NCI-H510A (cell line): ENCODE data around the gene SCO2.

Experiments
- DNase-seq: peaks from one replicate; lab custom pipeline; 2025; lab: John Stamatoyannopoulos, UW

SCO2 gene

DNA sequence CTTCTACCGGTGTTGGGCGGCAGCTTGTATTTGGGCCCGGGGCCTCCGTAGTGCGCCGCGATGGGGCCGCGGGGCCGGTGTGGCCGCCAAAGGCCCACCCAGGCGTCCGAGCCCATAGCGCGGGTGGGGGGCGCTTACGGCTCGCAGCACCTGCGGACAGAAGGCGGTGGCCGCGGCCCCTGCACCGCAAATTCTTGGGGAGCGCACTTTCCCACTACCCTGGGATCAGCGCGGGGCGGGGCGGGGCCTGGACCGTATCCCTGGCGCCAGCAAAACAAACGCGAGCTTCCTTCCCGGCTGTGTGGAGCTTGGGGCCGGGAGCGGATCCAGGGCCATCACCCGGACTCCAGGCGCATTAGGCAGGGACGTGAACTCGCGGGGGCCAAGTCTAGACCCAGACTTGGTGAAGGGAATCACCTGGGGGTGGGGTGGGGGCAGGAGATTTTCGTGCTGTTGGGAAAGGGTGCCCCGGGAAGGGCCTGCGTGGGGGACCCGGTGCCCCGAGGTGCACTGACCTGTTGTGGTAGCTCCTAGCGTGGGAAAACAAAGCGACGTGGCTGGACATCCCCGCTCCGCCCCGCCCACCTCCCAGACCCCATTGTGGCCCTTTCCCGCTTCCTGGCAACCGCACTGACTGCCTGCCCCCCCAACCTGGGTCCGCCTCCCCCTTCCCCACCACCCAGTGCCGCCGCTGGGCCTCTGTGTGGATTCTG lies 6.7 kb upstream of the SCO2 start:
- no peak for DNase-seq

DNA sequence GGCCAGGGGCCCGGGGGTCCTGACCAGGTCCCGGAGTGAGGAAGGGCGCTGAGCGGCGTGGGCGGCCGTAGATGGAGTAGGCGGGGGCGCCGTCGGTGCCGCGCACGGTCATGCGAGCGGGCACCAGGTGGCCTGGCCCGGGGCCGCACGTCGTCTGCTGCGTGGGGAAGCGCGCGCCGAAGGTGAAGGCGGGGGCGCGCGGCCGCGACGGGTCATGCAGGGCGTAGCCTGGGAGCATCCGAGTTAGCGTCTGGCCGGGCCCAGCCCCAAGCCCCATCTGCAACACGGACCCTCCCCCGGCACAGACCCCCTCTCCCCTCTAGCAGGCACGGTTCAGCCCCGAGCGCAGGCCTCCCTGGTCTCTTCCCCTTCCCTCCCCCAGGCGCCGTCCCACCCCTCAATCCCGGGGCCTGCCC lies 6.2 kb upstream of the SCO2 start:
- DNase-seq = no peak

DNA sequence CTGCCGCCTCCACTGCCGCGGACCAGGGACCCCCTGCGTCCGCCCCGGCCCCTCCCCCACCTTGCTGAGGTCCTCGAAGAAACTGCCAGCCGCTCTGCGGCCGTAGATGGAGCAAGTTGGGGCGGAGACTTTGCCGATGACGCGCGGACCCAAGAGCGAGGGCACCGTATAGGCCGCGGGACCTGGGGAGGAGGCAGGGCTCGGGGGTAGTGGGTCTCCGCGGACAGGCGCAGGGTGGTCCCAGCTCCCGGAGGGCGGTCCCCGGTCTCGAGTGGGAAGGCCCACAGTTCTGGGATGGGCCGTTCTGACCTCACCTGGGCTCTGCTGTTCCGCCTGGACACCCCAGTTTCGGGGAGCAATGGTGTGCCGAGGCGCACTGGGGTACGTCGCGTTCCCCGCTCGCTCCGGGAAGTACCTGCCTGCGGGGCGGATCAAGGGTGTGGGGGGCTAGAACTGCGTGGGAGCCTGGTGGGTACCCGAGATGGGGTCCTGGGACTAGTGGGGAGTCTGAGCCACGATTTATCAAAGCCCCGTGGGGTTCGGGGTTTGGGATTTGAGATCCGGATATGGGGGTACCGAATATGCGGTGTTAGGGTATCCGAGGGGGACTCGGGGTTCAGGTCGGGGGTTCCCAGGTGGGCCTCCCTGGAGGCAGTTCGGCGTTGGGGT lies 5.6 kb upstream of the SCO2 start:
- DNase-seq = peak; percentile 42

DNA sequence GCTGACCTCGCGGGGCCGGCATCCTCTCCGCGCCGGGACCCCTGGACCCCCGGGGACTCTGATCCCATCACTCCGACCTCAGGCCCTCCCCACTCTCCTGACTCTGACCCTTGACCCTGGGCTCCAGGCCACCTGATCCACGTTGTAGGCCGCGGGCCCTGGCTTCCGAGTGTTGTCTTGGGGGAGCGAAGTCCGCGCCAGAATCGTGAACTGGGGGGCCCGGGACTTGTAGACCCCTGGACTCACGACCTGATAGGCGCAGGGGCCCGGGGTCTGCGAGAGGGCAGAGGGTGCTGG lies 5.1 kb upstream of the SCO2 start:
- DNase-seq = no peak

DNA sequence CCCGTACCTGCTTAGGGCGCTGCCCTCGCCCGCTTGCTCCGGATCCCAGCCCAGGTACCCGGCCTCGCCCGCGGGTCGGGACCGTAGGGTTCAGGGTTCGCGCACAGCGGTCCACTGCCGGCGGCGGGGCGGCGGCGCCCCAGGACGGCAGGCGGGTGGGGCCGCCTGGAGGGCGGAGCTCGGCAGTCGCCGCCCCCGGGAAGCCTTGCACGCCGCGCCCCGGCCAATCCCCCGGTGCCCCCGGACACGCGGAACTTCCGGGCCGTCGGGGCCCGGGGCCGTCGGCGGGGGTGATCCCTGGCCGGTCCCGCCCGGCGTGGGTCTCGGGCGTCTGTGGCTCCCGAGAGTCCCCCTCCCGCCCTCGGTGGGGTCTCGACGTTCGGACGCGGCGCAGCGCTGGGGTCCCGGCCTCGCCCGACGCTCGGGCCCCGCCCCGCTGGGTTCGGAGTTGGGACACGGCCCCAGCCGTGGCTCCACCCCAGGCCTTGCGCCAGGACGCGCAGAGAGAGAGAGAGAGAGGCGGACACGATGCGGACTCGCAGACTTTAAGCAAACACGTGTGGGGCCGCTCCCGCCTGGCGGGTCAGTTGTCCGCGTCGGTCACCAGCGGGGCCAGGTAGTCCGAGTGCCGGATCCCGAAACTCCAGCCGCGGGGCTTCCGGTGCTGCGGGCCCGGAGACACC lies 4.6 kb upstream of the SCO2 start, which contains the start of gene TYMP:
TSS of gene TYMP (minus strand) at position 116 of the 683 bp plus-strand sequence. CDS start 303 bp downstream, outside the sequence.
- no peak for DNase-seq

DNA sequence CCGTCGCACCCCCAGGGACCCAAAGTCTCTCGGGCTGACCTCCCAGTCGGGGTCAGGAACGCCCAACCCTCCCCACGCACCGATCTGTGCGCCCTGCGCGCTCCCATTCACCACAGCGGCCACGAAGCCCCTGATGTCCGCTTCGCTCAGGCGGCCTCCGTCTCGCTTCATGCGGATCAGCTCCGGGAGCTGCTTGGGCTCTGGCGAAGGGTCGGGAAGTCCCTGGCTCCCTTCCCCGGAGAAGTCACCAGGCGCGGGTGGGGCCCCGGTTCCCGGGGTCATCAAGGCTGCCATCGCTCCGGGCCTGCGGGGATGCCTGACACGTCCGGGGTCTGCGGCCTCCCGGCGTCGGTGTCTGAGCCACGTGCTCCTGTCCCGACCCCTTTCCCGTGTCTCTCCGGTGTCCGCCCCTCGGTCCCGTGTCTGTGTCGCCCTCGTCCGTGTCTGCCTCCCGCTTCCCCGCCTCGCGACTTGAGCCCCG lies 4.1 kb upstream of the SCO2 start:
- DNase-seq = no peak

DNA sequence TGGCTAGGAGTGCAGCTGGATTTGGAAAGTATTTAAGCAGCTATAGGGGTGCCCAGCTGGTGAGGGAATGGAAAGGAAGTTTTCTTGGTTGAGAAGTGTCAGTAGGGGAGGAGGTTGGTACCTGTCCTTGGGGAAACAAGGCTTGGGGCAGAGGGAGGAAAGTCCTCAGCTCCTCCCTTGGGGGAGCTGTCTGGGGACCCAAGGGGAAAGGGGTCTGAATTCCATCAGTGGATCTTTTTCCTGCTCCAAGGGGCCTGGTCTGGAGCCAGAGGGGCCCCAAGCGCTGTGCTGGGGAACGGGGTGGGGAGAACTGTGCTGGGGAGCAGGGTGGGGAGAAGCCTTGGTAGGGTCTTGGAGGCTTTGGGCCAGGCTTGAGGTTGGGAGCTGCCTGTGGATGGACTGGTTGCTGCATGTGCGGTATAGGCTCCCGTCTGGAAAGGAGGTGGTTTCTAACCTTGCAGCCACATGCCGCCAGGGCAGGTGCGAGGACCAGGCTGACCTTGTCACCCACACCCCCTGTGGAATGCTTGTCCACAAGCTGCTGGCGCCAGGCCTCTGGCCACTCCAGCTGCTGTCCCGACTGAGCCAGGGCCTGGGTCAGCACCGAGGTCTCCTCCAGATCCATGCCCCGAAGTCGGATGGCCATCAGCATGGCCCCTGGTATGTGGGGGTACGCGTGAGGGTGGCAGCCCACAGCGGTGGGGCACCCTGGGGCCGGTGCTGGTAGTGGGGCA lies 3.5 kb upstream of the SCO2 start:
- DNase-seq = no peak

DNA sequence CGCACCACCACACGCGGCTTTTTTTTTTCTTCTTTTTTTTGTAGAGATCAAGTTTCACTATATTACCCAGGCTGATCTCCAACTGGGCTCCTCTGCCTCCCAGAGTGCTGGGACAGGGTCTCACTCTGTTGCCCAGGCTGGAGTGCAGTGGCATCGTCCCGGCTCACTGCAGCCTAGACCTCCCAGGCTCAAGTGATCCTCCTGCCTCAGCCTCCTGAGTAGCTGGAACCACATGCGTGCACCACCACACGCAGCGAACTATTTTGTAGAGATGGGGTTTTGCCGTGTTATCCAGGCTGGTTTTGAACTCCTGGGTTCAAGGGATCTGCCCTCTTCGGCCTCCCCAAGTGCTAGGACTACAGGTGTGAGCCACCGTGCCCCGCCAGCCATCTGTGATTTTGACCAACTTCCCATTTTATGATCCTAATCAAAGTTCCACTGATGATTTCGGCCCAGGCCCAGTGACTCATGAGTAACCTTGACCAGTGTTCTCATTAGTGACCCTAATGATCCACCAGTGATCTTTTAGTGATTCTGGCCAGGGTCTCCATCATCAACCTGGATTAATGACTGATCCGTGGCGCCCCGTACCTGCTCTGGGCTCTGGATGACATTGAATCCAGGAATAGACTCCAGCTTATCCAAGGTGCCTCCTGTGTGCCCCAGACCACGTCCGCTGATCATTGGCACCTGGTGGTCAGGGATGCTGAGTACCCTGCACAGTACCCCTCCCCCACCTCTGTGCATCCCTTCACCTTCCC lies 2.7 kb upstream of the SCO2 start:
- no peak for DNase-seq

DNA sequence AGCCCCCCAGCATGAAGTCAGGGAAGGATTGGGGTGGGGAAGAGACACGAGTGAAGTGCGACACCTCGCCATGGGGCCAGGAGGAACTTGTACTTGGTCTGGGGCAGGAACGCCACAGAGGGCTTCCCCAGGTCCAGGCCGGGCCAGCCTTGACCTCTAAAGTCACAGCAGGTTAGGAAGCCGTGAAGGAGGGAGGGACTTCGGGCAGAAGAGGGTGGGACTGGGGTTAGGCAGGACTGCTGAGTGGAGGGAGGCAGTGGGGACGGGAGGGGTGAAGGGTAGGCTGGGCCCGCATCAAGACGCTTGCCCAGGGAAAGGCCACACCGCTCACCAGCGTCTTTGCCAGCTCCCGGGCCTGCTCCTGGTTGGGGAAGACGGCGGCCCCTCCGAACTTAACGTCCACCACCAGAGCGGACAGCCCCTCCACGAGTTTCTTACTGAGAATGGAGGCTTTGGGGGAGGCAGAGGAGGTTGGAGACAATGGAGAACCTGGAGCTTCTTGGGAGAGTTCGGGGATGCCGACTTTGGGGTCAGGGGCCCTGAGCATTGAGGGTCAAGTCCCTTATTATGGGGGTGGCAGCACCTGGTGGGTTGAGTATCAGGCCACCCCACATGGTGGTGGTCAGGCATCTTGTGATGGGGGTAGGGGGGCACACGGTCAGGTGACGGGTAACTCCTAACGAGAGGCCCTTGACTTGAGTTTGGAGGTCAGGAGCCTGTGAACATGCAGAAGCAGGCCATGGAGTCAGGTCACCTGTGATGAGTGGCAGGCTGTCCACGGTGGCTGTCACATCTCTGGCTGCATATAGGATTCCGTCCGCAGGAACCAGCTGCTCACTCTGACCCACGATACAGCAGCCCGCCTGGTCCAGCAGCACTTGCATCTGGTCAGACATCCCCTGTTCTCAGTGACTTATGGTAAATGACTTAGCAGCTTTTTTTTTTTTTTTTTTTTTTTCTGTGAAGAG lies 1.7 kb upstream of the SCO2 start:
- DNase-seq = no peak

DNA sequence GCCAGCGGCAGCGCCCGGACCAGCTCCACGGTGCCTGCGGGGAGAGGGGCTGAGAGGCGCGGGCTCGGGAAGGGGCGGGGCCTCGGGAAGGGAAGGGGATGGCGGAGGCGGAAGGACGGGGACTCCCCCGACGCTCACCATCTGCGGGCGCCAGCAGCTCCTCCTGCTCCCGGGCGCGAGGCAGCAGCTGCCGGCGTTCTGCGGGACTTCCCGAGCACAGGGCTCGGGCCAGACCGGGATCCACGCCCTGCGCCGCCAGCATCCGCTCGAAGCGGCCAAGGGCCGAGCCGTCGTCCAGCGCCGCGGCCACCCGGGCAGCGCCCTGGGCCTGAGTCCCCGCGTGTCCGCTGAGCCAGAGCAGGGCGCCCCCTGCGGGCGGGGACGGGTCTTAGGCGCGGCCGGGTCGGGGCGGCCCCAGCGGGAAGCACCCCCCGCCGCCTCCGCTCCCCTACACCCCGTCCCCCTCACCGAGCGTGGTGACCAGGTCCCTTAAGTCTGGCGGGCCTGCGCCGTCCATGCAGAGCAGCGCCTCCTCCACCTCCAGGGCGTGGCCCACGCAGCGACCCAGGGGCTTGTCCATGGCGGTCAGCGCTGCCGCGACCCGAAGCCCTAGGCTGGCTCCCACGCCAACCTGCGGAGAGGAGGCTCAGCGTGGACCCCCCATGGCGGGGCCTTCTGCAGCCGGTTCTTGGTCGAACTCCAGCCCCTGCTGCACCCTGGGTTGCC lies 873 bp upstream of the SCO2 start:
- DNase-seq = peak; percentile 55

DNA sequence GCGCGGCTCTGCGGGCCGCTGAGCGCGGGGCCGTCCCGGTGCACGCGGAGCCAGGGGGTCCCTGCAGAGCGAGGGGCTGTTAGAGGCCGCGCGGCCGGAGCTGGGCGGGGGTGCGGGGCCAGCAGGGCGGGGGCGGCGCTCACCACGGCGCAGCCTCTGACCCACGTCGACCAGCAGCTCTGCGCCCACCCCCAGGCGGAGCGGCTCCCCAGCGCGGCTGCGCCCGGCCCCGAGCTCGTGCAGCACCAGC lies 385 bp upstream of the SCO2 start:
- no peak for DNase-seq

DNA sequence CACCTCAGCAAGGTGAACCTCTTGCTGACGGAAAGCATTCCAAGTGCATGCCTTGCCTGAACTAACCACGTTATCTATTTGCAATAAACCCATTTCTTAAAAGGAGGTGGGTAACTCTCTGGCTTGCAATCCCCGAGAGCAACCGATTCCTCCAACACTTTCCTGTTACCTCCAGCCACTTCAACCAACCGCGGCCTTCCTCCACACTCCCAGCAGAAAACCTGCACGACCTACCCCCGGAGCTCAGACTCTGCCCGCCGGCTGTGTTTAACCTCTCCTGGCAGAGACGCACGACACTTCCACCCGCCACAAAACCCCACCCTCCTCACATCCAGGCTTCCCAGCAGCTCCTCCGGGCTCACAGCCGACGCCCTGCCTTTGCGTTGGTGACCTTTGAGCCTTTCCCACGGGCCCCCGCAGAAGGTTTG lies 708 bp downstream of the SCO2 start:
- DNase-seq = no peak

DNA sequence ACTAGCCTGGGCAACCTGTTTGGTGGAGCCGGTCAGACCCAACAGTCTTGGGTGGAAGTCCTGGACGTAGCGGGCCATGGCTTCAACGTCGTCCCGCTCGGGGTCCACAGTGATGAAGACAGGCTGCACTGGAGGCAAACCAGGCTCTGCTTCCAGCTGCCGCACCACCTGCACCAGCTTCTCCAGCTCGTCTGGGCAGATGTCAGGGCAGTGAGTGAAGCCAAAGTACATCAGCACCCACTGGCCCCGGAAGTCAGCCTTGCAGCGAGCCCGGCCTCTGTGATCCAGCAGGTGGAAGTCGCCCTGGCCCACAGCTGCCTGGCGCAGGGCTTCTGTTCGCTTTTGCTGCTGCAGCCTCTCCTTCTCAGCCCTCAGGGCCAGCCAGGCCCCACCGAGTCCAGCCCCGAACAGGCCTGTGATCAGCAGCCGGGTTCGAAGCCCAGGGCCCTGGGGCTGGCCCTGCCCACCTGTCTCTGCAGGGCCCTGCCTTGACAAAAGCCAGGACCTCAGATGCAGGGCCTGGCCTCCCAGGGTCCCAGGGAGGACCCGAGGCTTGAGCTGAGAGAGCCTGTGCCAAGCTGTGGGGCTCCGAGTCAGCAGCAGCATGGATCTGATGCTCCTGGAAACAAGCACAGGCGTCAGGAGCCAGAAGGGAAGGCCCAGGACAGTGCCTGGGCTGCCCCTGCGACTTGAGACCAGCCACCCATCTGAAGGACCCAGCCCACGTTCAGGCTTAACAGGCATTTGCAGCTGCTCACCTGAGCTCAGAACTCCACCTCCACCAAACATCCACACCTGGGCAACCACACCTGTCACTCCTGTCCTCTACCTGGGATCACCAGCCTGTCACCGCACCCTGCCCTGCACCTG lies 1.4 kb downstream of the SCO2 start:
- no peak for DNase-seq

DNA sequence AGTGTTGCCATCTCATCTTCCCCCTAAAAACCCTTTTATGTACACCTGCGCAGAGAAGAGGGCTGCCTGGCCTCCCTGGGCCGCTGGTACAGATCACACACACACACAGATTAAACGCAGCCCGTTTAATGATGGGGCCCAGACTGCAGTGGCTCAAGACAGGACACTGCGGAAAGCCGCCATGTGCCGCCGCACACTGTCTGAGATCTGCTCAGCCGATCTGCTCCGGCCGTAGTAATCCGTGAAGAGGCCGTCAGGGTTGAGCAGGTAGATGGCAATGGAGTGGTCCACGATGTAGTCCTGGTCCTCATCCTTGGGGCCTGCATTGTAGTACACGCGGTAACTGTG lies 2.0 kb downstream of the SCO2 start:
- no peak for DNase-seq

DNA sequence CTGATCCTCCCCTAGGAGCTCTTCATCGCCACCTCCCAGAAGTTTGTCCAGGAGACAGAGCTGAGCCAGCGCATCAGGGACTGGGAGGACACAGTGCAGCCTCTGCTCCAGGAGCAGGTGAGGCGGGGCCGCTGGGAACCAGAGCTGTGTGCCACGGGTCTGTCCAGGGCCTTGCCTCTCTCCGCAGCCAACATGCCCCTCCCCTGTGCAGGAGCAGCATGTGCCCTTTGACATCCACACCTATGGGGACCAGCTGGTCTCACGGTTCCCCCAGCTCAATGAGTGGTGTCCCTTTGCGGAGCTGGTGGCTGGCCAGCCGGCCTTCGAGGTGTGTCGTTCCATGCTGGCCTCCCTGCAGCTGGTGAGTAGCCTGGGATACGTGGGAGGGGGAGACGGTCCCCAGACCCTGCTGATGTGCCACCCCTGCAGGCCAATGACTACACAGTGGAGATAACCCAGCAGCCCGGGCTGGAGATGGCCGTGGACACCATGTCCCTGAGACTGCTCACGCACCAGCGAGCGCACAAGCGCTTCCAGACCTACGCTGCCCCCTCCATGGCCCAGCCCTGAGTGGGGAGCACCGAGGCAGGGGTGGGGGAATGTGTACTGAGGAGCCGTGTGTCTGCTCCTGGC lies 2.5 kb downstream of the SCO2 start:
- DNase-seq = no peak

DNA sequence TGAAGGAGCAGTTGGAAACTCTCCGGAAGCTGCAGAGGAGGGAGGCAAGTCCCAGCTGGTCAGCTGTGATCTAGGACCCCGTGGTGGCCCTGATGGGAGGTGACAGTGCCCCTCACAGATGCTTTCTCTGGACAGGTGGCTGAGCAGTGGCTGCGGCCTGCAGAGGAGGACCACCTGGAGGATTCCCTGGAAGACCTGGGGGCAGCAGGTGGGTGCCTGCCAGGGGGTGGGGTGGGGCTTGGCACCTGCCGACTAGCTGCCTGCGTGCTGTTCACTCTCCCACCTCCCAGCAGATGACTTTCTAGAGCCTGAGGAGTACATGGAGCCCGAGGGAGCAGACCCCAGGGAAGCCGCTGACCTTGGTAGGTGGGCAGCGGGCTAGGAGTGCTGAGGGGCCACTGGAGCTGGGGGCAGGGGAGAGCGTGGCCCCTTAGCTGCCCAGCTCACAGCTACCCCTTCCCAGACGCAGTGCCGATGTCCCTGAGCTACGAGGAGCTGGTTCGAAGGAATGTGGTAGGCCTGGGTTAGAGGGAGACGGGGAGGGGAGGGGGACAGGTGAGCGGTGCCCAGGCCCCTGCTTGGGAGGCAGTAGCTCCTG lies 3.1 kb downstream of the SCO2 start:
- no peak for DNase-seq

DNA sequence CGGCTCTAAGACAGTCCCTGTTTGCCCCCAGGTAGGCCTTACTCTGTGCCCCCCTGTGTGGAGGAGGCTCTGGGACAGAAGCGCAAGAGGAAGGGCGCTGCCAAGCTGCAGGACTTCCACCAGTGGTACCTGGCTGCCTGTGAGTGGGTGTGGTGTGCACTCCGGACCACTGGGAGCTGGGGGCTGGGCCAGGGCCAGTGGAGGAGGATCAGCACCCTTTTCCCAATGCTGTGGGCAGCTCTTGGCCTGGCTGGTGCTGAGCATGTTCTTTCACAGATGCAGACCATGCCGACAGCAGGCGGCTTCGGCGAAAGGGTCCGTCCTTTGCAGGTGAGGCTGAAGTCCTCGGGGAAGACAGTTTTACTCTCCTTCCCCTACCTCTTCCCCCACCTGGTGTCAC lies 3.7 kb downstream of the SCO2 start:
- DNase-seq = no peak

DNA sequence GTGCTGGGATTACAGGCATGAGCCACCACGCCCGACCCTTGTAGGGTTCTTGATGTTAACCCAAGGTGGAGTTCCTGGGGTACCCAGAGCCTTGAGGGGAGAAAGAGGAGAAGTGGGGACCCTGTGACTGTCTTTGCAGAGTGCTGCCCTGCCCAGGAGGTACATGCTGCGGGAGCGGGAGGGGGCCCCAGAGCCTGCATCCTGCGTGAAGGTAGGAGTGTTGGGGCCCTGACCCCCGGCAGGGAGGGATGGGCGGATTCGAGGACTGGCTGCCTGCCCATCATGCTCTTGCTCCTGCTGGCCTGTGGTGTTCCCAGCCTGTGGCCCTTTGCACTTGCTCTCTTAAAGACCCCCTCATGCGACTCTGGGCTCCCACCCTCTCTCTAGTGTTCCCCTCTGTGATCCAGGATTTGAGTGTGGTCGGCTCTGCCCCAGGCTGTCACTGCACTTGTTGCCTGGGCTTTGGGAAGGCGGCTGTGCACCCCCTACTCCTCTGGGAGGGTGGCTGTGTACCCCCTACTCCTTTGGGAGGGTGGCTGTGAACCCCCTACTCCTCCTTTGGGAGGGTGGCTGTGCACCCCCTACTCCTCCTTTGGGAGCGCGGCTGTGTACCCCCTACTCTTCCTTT lies 4.5 kb downstream of the SCO2 start:
- no peak for DNase-seq
